Cardiac fibroblast (primary cell): ENCODE measurements around the gene TSPO.

Experiments used
- DNase-seq, 2 donors: peaks; one replicate each; pipeline versions ENCODE4 v3.0.0 to v3.0.0-alpha.2; 2010; ENCODE audit warnings: low read depth in 2 of 2
- H3K4me3 ChIP-seq, 2 donors: replicated peaks in 1 of 2; 1 replicate in 1 of 2; 2 replicates in 1 of 2; pipeline ENCODE4 v1.5.1; 2011; ENCODE audit warnings: low read depth in 2 of 2, low read length in 2 of 2, mild to moderate bottlenecking in 2 of 2, moderate library complexity in 1 of 2
- TF ChIP-seq, protein P1 (sequence below): IDR thresholded peaks from one replicate; pipeline ENCODE4 v1.5.1; 2011; ENCODE audit warnings: low read depth, mild to moderate bottlenecking, low read length, inconsistent platforms

TSPO gene

DNA sequence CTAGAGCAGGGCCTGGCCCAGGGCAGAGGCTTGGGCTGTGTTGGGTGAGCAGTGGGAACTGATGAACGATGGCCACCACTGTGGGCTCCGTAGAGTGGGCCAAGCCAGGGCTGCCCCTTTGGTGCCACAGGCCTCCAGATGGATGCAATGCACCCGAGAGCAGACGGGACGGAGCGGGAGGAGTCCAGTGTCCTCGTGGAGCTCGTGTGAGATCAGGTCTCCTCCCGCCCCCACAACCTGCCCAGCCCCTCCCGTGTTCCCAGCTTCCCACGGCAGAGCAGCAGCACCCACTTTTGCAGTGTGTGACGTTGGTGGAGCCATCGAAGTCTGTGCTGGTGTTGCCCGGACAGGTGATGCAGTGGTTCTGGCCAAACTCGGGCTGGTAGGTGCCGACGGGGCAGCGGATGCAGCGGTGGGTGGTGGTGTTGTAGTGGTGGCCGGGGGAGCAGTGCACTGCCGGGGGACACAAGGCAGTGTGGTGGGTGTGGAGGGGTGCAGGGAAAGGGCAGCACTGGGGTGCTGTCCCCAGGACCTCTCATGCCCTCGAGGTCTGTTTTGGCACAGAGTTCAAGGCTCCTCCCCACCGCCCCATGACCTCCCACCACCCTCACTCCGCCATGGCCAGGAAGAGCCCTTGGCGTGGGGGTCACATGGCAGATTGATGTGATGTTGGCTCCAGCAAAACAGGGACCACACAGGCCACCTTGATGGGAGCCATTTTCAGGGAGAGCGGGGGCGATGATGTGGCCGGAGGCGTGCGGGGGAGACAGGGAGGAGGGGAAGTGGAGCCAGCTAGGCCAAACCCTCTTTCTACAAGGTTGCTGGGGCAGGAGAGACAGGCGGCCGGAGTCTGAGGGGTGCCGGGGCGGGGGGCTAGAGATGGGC lies 59.5 kb downstream of the TSPO start:
- TF ChIP-seq, protein P1, sequence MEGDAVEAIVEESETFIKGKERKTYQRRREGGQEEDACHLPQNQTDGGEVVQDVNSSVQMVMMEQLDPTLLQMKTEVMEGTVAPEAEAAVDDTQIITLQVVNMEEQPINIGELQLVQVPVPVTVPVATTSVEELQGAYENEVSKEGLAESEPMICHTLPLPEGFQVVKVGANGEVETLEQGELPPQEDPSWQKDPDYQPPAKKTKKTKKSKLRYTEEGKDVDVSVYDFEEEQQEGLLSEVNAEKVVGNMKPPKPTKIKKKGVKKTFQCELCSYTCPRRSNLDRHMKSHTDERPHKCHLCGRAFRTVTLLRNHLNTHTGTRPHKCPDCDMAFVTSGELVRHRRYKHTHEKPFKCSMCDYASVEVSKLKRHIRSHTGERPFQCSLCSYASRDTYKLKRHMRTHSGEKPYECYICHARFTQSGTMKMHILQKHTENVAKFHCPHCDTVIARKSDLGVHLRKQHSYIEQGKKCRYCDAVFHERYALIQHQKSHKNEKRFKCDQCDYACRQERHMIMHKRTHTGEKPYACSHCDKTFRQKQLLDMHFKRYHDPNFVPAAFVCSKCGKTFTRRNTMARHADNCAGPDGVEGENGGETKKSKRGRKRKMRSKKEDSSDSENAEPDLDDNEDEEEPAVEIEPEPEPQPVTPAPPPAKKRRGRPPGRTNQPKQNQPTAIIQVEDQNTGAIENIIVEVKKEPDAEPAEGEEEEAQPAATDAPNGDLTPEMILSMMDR: no peak
- DNase-seq: no peak
- H3K4me3 ChIP-seq: no peak overlapping the region

DNA sequence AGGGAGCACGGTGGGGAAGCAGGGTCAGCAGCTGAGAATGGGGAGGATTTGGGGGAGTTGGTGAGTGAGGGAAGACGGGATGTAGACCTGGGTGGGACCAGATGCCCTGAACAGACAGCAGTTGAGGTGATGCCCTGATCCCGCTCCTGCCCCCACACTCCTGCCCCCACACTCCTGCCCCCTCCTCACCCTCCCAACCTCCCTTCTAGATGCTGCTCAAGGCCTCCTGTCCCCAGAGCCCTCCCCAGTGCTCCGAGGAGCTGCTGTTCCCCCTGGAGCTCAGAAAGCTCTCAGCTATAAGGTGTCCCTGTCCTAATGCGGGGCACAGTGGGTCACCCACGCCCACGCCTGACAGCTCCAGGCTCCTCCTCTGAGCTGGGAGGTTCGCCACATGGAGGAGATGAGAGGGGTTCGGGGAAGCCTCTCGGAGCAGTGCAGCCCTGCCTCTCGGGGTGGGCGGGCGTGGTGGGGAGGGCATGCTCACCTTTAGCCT lies 60.6 kb downstream of the TSPO start:
- TF ChIP-seq, protein P1: no peak
- no peak overlapping the region for H3K4me3 ChIP-seq
- no peak for DNase-seq

DNA sequence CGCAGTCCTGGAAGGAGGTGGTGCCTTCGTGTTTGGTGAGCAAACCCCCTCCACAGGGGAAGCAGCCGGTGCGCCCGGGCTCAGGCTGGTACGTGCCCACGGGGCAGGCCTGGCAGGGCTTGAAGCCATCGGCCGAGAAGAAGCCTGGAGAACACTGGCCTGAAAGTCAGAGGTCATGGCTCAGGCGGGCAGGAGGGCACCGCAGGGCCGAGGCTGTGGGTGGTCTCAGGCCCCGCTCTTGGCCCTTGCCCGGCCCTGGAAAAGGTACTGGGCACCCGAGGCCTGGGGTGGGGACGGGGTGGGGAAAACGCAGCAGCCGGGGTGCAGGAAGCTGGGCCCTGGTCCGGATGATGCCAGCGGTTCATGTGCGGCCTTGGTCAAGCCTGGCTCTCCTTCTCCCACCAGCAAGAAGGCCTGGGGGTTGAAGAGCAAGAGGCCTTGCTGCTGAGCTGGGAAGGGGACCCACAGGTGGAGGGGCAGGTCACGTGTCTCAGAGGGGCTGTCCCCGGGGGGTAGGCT lies 61.1 kb downstream of the TSPO start:
- TF ChIP-seq, protein P1: no peak
- H3K4me3 ChIP-seq: no peak overlapping the region
- no peak for DNase-seq
